IMR-90 (cell line): ENCODE results near the gene SP140. TPM values are rescaled to one million over a fixed set of nuclear protein-coding genes. Genes with fewer than 3 reads are reported as not detected.

Experiments
- ATAC-seq: fragments of 200-7000 bp; cut with Tn5 transposase; 2 replicates; pipeline ENCODE4 v1.9.1; 2020; ENCODE audit warnings: low read depth, mild to moderate bottlenecking, moderate library complexity
- BruUV-seq: library from RNA; stranded (reverse); fragments of 400-500 nt; replicated peaks from 2 replicates; lab custom pipeline; 2021; lab: Mats Ljungman, UMichigan
- CTCF ChIA-PET: fragments of 300-600 bp; formaldehyde crosslinking; extraction: SDS; loops from one replicate; lab custom pipeline; 2021; ENCODE audit warnings: antibody characterized with exemption; lab: Yijun Ruan, JAX
- POLR2A ChIA-PET: fragments of 300-600 bp; sonication (Branson Sonifier 250); formaldehyde crosslinking; loops from one replicate; lab custom pipeline; 2022; ENCODE audit warnings: antibody characterized with exemption; ENCODE audit not compliant: unreplicated experiment; lab: Charles Lee
- DNase-seq: peaks from one replicate; pipeline ENCODE4 v3.0.0; 2013
- H2AFZ ChIP-seq: replicated peaks from 2 replicates; pipeline ENCODE3; 2013; ENCODE audit warnings: low read length, mild to moderate bottlenecking; ENCODE audit not compliant: poor library complexity
- H2AK5ac ChIP-seq: 2 replicates; pipeline ENCODE4 v1.6.1; 2013; ENCODE audit warnings: low read depth, low read length, inconsistent platforms
- H2AK9ac ChIP-seq: replicated peaks from 2 replicates; pipeline ENCODE3; 2013; ENCODE audit warnings: mild to moderate bottlenecking, low read depth, low read length, moderate library complexity; ENCODE audit not compliant: poor library complexity
- H2BK120ac ChIP-seq: 2 replicates; pipeline ENCODE4 v1.6.1; 2013; ENCODE audit warnings: low read depth, low read length, inconsistent platforms
- H2BK15ac ChIP-seq: 3 replicates; pipeline ENCODE4 v1.6.1; 2013; ENCODE audit warnings: low read depth, low read length, inconsistent platforms
- H2BK20ac ChIP-seq: 2 replicates; pipeline ENCODE4 v1.6.1; 2013; ENCODE audit warnings: low read depth, mild to moderate bottlenecking, inconsistent platforms, low read length, moderate library complexity
- H2BK5ac ChIP-seq: 2 replicates; pipeline ENCODE4 v1.6.1; 2013; ENCODE audit warnings: mild to moderate bottlenecking, low read depth, low read length, inconsistent platforms; ENCODE audit not compliant: poor library complexity, severe bottlenecking
- H3K14ac ChIP-seq: replicated peaks from 2 replicates; pipeline ENCODE4 v1.6.1; 2013; ENCODE audit warnings: low read depth, low read length, inconsistent platforms
- H3K18ac ChIP-seq: 2 replicates; pipeline ENCODE4 v1.6.1; 2013; ENCODE audit warnings: low read depth, low read length, control low read depth
- H3K23ac ChIP-seq: 2 replicates; pipeline ENCODE4 v1.6.1; 2013; ENCODE audit warnings: low read depth, low read length, inconsistent platforms
- H3K27ac ChIP-seq: 2 replicates; pipeline ENCODE4 v1.5.1; 2013; ENCODE audit warnings: mild to moderate bottlenecking, control low read depth, low read length; ENCODE audit not compliant: insufficient read depth
- H3K27me3 ChIP-seq: 2 replicates; pipeline ENCODE4 v1.6.1; 2013; ENCODE audit warnings: low read length; ENCODE audit not compliant: control insufficient read depth, insufficient read depth
- H3K36me3 ChIP-seq: 2 replicates; pipeline ENCODE4 v1.6.1; 2013; ENCODE audit warnings: low read length, mixed read lengths; ENCODE audit not compliant: control insufficient read depth, insufficient read depth
- H3K4ac ChIP-seq: 2 replicates; pipeline ENCODE4 v1.6.1; 2013; ENCODE audit warnings: low read depth, low read length, inconsistent platforms
- H3K4me1 ChIP-seq: 2 replicates; pipeline ENCODE4 v1.6.1; 2013; ENCODE audit warnings: low read length, mixed read lengths; ENCODE audit not compliant: control insufficient read depth, insufficient read depth
- H3K4me2 ChIP-seq: 2 replicates; pipeline ENCODE4 v1.6.1; 2013; ENCODE audit warnings: low read depth, mild to moderate bottlenecking, control low read depth, low read length, moderate library complexity
- H3K4me3 ChIP-seq: 2 replicates; pipeline ENCODE4 v1.5.1; 2013; ENCODE audit warnings: low read depth, mild to moderate bottlenecking, control low read depth, low read length, moderate library complexity; ENCODE audit not compliant: insufficient read depth
- H3K56ac ChIP-seq: 2 replicates; pipeline ENCODE4 v1.6.1; 2013; ENCODE audit warnings: low read length, inconsistent platforms; ENCODE audit not compliant: insufficient read depth; ENCODE audit errors: extremely low read depth
- H3K79me1 ChIP-seq, 2 experiments: 2 replicates each; pipeline ENCODE4 v1.6.1; 2013; ENCODE audit warnings: low read length in 2 of 2, inconsistent platforms in 1 of 2, low read depth in 1 of 2
- H3K9ac ChIP-seq: 2 replicates; pipeline ENCODE4 v1.6.1; 2013; ENCODE audit warnings: low read depth, low read length, control low read depth
- H3K9me1 ChIP-seq: 2 replicates; pipeline ENCODE4 v1.6.1; 2013; ENCODE audit warnings: low read length, inconsistent platforms; ENCODE audit not compliant: insufficient read depth
- H3K9me3 ChIP-seq: 2 replicates; pipeline ENCODE4 v1.6.1; 2013; ENCODE audit warnings: low read length; ENCODE audit not compliant: control insufficient read depth, insufficient read depth
- H4K20me1 ChIP-seq: 2 replicates; pipeline ENCODE4 v1.6.1; 2013; ENCODE audit warnings: low read length, inconsistent platforms; ENCODE audit not compliant: insufficient read depth
- H4K5ac ChIP-seq: 2 replicates; pipeline ENCODE4 v1.6.1; 2013; ENCODE audit warnings: mild to moderate bottlenecking, low read depth, low read length, control low read depth
- H4K8ac ChIP-seq, 2 experiments: 2 replicates each; pipeline ENCODE4 v1.6.1; 2013; ENCODE audit warnings: low read depth in 2 of 2, low read length in 2 of 2, control low read depth in 1 of 2, inconsistent platforms in 1 of 2
- H4K91ac ChIP-seq: 2 replicates; pipeline ENCODE4 v1.6.1; 2013; ENCODE audit warnings: low read depth, low read length, inconsistent platforms; ENCODE audit not compliant: insufficient read depth
- BHLHE40 ChIP-seq: fragments of 150-350 bp; IDR thresholded peaks from 2 replicates; pipeline ENCODE4 v1.6.1; 2016; ENCODE audit warnings: mild to moderate bottlenecking, low read depth, low read length
- CEBPB ChIP-seq: IDR thresholded peaks from 2 replicates; pipeline ENCODE4 v1.6.1; 2012; ENCODE audit warnings: low read depth, low read length, improper control_type of control experiment
- CTCF ChIP-seq: conservative IDR thresholded peaks from 2 replicates; pipeline ENCODE4 v1.5.1; 2012; ENCODE audit warnings: mild to moderate bottlenecking, low read depth, low read length, improper control_type of control experiment
- ELK1 ChIP-seq: fragments of 150-350 bp; IDR thresholded peaks from 2 replicates; pipeline ENCODE4 v1.6.1; 2016; ENCODE audit warnings: low read depth, mild to moderate bottlenecking, low read length, moderate library complexity, borderline replicate concordance
- FOS ChIP-seq: fragments of 150-350 bp; IDR thresholded peaks from 2 replicates; pipeline ENCODE4 v1.6.1; 2016; ENCODE audit warnings: low read depth, low read length
- MAFK ChIP-seq: IDR thresholded peaks from 2 replicates; pipeline ENCODE4 v1.6.1; 2012; ENCODE audit warnings: low read depth, low read length, improper control_type of control experiment
- MAZ ChIP-seq: IDR thresholded peaks from 2 replicates; pipeline ENCODE4 v1.6.1; 2012; ENCODE audit warnings: low read depth, mild to moderate bottlenecking, low read length, improper control_type of control experiment, moderate library complexity, borderline replicate concordance
- MXI1 ChIP-seq: IDR thresholded peaks from 2 replicates; pipeline ENCODE4 v1.6.1; 2012; ENCODE audit warnings: low read depth, mild to moderate bottlenecking, low read length, moderate library complexity, borderline replicate concordance
- NFE2L2 ChIP-seq: fragments of 150-350 bp; IDR thresholded peaks from 2 replicates; pipeline ENCODE4 v1.6.1; 2016; ENCODE audit warnings: low read depth, mild to moderate bottlenecking, low read length
- POLR2A ChIP-seq: IDR thresholded peaks from 2 replicates; pipeline ENCODE4 v1.6.1; 2012; ENCODE audit warnings: mild to moderate bottlenecking, low read depth, low read length
- RAD21 ChIP-seq: IDR thresholded peaks from 2 replicates; pipeline ENCODE4 v1.6.1; 2012; ENCODE audit warnings: low read length, improper control_type of control experiment
- RCOR1 ChIP-seq: IDR thresholded peaks from 2 replicates; pipeline ENCODE4 v1.6.1; 2012; ENCODE audit warnings: mild to moderate bottlenecking, low read length, improper control_type of control experiment; ENCODE audit not compliant: insufficient replicate concordance
- SMC3 ChIP-seq: fragments of 150-350 bp; IDR thresholded peaks from 2 replicates; pipeline ENCODE4 v1.6.1; 2016; ENCODE audit warnings: low read depth, mild to moderate bottlenecking, antibody characterized with exemption, low read length, moderate library complexity
- USF2 ChIP-seq: fragments of 150-350 bp; IDR thresholded peaks from 2 replicates; pipeline ENCODE4 v1.6.1; 2017; ENCODE audit warnings: mild to moderate bottlenecking, antibody characterized with exemption, low read length, low read depth
- WGBS, 2 experiments: methylation state at CpG; one replicate each; pipeline versions ENCODE4 v1.1.5 to v1.1.7; 2013; ENCODE audit warnings: missing lambda C conversion rate in 2 of 2; ENCODE audit not compliant: insufficient read length in 1 of 2; ENCODE audit errors: extremely low coverage in 2 of 2; 5-methylcytosine and 5-hydroxymethylcytosine counted together
- dilution Hi-C: fragments of 300-500 bp; cut with HindIII; formaldehyde crosslinking; loops from one replicate; pipeline ENCODE4 v1.14.3; 2018; ENCODE audit warnings: low sequenced_read_pairs; ENCODE audit not compliant: unreplicated experiment
- in situ Hi-C: fragments of 300-500 bp; cut with MboI; formaldehyde crosslinking; loops from 3 replicates; pipeline ENCODE4 v1.14.3; 2019; ENCODE audit warnings: low sequenced_read_pairs, inconsistent platforms, mixed read lengths
- intact Hi-C: fragments of 100-400 bp; cut with micrococcal nuclease; formaldehyde crosslinking; loops from 2 replicates; pipeline ENCODE4 v1.10.0; 2022
- polyA plus RNA-seq, 3 experiments: library from polyadenylated mRNA; depleted of rRNA; stranded (reverse); fragments of >200 nt; gene quantifications; 2 replicates each; pipeline ENCODE4 v1.2.3, GENCODE V29; 2012; ENCODE audit warnings: low replicate concordance in 1 of 3
- total RNA-seq: library from RNA; depleted of rRNA; stranded (reverse); fragments of >200 nt; gene quantifications from 2 replicates; pipeline ENCODE4 v1.2.3, GENCODE V29; 2012

The SP140 gene
- total and polyA plus RNA-seq, 2 of the 4 experiments (the other 2 are of a cell fraction) = 1.4 TPM

- in situ Hi-C loops (no loop called here), dilution Hi-C loops (no loop called here), intact Hi-C loops (no loop called here)
- H3K36me3 ChIP-seq = no peaks in the 10 kb centered on the region
- no peak overlapping the region for H3K23ac ChIP-seq
- H3K9me3 ChIP-seq = peaks cover 4% of the 10 kb centered on the region; the same call in 1 of the 2 replicates
- no peak overlapping the region for H2AK9ac ChIP-seq
- no peak for TF ChIP-seq MAFK
- no peak for TF ChIP-seq CEBPB
- TF ChIP-seq POLR2A = no peak
- no peak for TF ChIP-seq RAD21
- TF ChIP-seq BHLHE40 = no peak
- TF ChIP-seq USF2 = no peak
- TF ChIP-seq FOS = no peak
- no peak for TF ChIP-seq SMC3
- no peak for TF ChIP-seq MAZ
- no peak for TF ChIP-seq NFE2L2
- no peak for TF ChIP-seq RCOR1
- no peak for TF ChIP-seq MXI1
- no peak for TF ChIP-seq ELK1
- no peak for TF ChIP-seq CTCF
- H2BK20ac ChIP-seq = no peak overlapping the region
- H3K14ac ChIP-seq = no peak overlapping the region
- no peak overlapping the region for H3K4me3 ChIP-seq
- no peak for DNase-seq
- no peaks in the 10 kb centered on the region for H4K20me1 ChIP-seq
- no peaks in the 10 kb centered on the region for H3K79me1 ChIP-seq
- H3K9ac ChIP-seq = no peak overlapping the region
- H3K9me1 ChIP-seq = no peaks in the 10 kb centered on the region
- no peak overlapping the region for H3K56ac ChIP-seq
- POLR2A ChIA-PET = no interaction called here
- no peak overlapping the region for H3K4ac ChIP-seq
- no peaks in the 10 kb centered on the region for H3K27me3 ChIP-seq
- H3K27ac ChIP-seq = no peak overlapping the region
- H3K18ac ChIP-seq = no peak overlapping the region
- no peak overlapping the region for H2AK5ac ChIP-seq
- H4K8ac ChIP-seq = no peak overlapping the region
- no peak overlapping the region for H4K5ac ChIP-seq
- H3K4me1 ChIP-seq = no peaks in the 10 kb centered on the region
- H2BK15ac ChIP-seq = no peak overlapping the region
- CTCF ChIA-PET = no interaction called here
- no peak overlapping the region for H4K91ac ChIP-seq
- H3K4me2 ChIP-seq = no peak overlapping the region
- ATAC-seq = no peak
- WGBS, 2 experiments = no CpG with 5 or more reads among the region's 2 CpGs
- no peak overlapping the region for H2BK5ac ChIP-seq
- H2AFZ ChIP-seq = peak overlapping the region; percentile 11
- BruUV-seq = no TSS peak
- H2BK120ac ChIP-seq = no peak overlapping the region
Measured at GRCh38 chr2:230321031-230321430, 95.5 kb downstream of the SP140 start.
